A673 (cell line): Measurements from ENCODE around the gene SRSF10. TPM values are rescaled to one million over a fixed set of nuclear protein-coding genes. Genes with fewer than 3 reads are reported as not detected.
"Not testable (repeated sequence)": the region's sequence is repeated elsewhere in the genome, so short reads cannot be mapped to it uniquely, and the experiment has no call there.

ENCODE experiments used
- BruUV-seq: library from RNA; stranded (reverse); fragments of 400-500 nt; replicated peaks from 2 replicates; lab custom pipeline; 2021; lab: Mats Ljungman, UMichigan
- CTCF ChIA-PET: fragments of 300-600 bp; sonication (Branson Sonifier 250); formaldehyde crosslinking; loops from one replicate; lab custom pipeline; 2022; ENCODE audit warnings: antibody characterized with exemption; lab: Charles Lee
- POLR2A ChIA-PET: fragments of 300-600 bp; sonication (Branson Sonifier 250); formaldehyde crosslinking; loops from one replicate; lab custom pipeline; 2022; ENCODE audit warnings: antibody characterized with exemption; ENCODE audit not compliant: low non-redundant PET; lab: Charles Lee
- DNase-seq: peaks from one replicate; pipeline ENCODE4 v3.0.0-alpha.2; 2015; ENCODE audit warnings: low spot score
- H3K27ac ChIP-seq: fragments of 200-600 bp; sonication (generic); 2 replicates; pipeline ENCODE4 v1.5.1; 2016; ENCODE audit warnings: mixed run types, low read depth, mild to moderate bottlenecking, mixed read lengths, antibody characterized with exemption, low read length; ENCODE audit not compliant: poor library complexity, severe bottlenecking
- H3K27me3 ChIP-seq: fragments of 200-600 bp; sonication (generic); replicated peaks from 2 replicates; pipeline ENCODE4 v1.6.1; 2017; ENCODE audit warnings: mixed run types, low read depth, mild to moderate bottlenecking, mixed read lengths, antibody characterized with exemption, low read length; ENCODE audit not compliant: insufficient read depth, poor library complexity
- H3K36me3 ChIP-seq: fragments of 200-600 bp; sonication (generic); 2 replicates; pipeline ENCODE4 v1.6.1; 2016; ENCODE audit warnings: mixed run types, mild to moderate bottlenecking, mixed read lengths, antibody characterized with exemption, low read length; ENCODE audit not compliant: insufficient read depth, poor library complexity, severe bottlenecking
- H3K4me1 ChIP-seq: fragments of 200-600 bp; sonication (generic); 2 replicates; pipeline ENCODE4 v1.6.1; 2017; ENCODE audit warnings: mixed run types, mild to moderate bottlenecking, mixed read lengths, antibody characterized with exemption, low read length; ENCODE audit not compliant: insufficient read depth, poor library complexity, severe bottlenecking
- H3K4me3 ChIP-seq: fragments of 200-600 bp; sonication (generic); 2 replicates; pipeline ENCODE4 v1.5.1; 2016; ENCODE audit warnings: low read depth, mixed run types, mild to moderate bottlenecking, mixed read lengths, low read length; ENCODE audit not compliant: poor library complexity, severe bottlenecking
- H3K9me3 ChIP-seq: fragments of 200-600 bp; sonication (generic); 2 replicates; pipeline ENCODE4 v1.6.1; 2016; ENCODE audit warnings: mixed run types, low read depth, mild to moderate bottlenecking, mixed read lengths, antibody characterized with exemption, low read length; ENCODE audit not compliant: poor library complexity, severe bottlenecking
- CTCF ChIP-seq: fragments of 300-800, 200-600 bp; sonication (generic); conservative IDR thresholded peaks from 2 replicates; pipeline ENCODE4 v1.5.1; 2017; ENCODE audit warnings: low read depth, mild to moderate bottlenecking, antibody characterized with exemption, low read length, moderate library complexity, mixed read lengths
- EZH2 ChIP-seq: fragments of 200-600 bp; sonication (generic); IDR thresholded peaks from 2 replicates; pipeline ENCODE4 v1.6.1; 2017; ENCODE audit warnings: borderline replicate concordance, low read depth, mild to moderate bottlenecking, mixed read lengths, antibody characterized with exemption, low read length; ENCODE audit not compliant: poor library complexity, severe bottlenecking
- intact Hi-C: fragments of 100-400 bp; cut with micrococcal nuclease; formaldehyde crosslinking; loops from one replicate; pipeline ENCODE4 v1.10.0; 2022; ENCODE audit not compliant: unreplicated experiment
- total RNA-seq: library from RNA; stranded (reverse); gene quantifications from 2 replicates; pipeline ENCODE4 v1.2.3, GENCODE V29; 2021

The SRSF10 gene
- total RNA-seq, 1 experiment from 2014 or later, result 218 TPM

GRCh38 chr1:23996700-23997229 lies 16.6 kb upstream of the SRSF10 start:
- Histone ChIP-seq H3K4me1 (no peaks in the 10 kb centered on the region), H3K27ac (no peak overlapping the region), H3K27me3 (no peaks in the 10 kb centered on the region), H3K4me3 (no peak overlapping the region), H3K36me3 (no peaks in the 10 kb centered on the region), H3K9me3 (no peaks in the 10 kb centered on the region)
- ChIA-PET CTCF (interaction anchor here (0.6 kb wide), 1 partner anchor 1524 kb away, joined by 3 read pairs; no protein-coding TSS in a partner anchor), POLR2A (interaction anchor here (0.6 kb wide), 1 partner anchor 427 kb away, joined by 3 read pairs; no protein-coding TSS in a partner anchor)
- no peak for DNase-seq
- TF ChIP-seq CTCF, result no peak
- TF ChIP-seq EZH2, result no peak
- intact Hi-C loops, result no loop called here
- BruUV-seq, result no TSS peak

- CTCF ChIA-PET, result no interaction called here
- no peak for DNase-seq
- Histone ChIP-seq H3K27me3 (no peaks in the 10 kb centered on the region), H3K27ac (no peak overlapping the region), H3K9me3 (no peaks in the 10 kb centered on the region), H3K4me3 (no peak overlapping the region), H3K36me3 (no peaks in the 10 kb centered on the region), H3K4me1 (no peaks in the 10 kb centered on the region)
- BruUV-seq, result no TSS peak
- intact Hi-C loops, result no loop called here
- POLR2A ChIA-PET, result interaction anchor here (0.7 kb wide), 1 partner anchor 75 kb away, joined by 7 read pairs; no protein-coding TSS in a partner anchor
- TF ChIP-seq EZH2, result no peak
- TF ChIP-seq CTCF, result no peak
Observed at GRCh38 chr1:23995431-23995837, 15.3 kb upstream of the SRSF10 start.

- H3K36me3 ChIP-seq, H3K27me3 ChIP-seq, POLR2A ChIA-PET, BruUV-seq, H3K4me1 ChIP-seq, H3K27ac ChIP-seq, H3K4me3 ChIP-seq, intact Hi-C loops, DNase-seq, H3K9me3 ChIP-seq: not testable (repeated sequence)
- CTCF ChIA-PET, result interaction anchor here (0.6 kb wide), 1 partner anchor 1020 kb away, joined by 4 read pairs; no protein-coding TSS in a partner anchor
Observed at GRCh38 chr1:23992011-23992410, 11.9 kb upstream of the SRSF10 start.

GRCh38 chr1:23989263-23989662 lies 9.1 kb upstream of the SRSF10 start:
- H3K27ac ChIP-seq, result no peak overlapping the region
- CTCF ChIA-PET, result no interaction called here
- DNase-seq, result no peak
- H3K9me3 ChIP-seq, result no peaks in the 10 kb centered on the region
- no TSS peak for BruUV-seq
- POLR2A ChIA-PET, result no interaction called here
- intact Hi-C loops, result no loop called here
- H3K4me3 ChIP-seq, result no peak overlapping the region
- H3K36me3 ChIP-seq, result no peaks in the 10 kb centered on the region
- no peaks in the 10 kb centered on the region for H3K27me3 ChIP-seq
- peaks cover 9% of the 10 kb centered on the region for H3K4me1 ChIP-seq
- TF ChIP-seq CTCF (no peak), EZH2 (no peak)

GRCh38 chr1:23987038-23987437 lies 6.9 kb upstream of the SRSF10 start:
- CTCF ChIA-PET, H3K4me3 ChIP-seq, H3K9me3 ChIP-seq, intact Hi-C loops, H3K27me3 ChIP-seq, DNase-seq, H3K27ac ChIP-seq, POLR2A ChIA-PET, BruUV-seq, H3K36me3 ChIP-seq: not testable (repeated sequence)
- peaks cover 10% of the 10 kb centered on the region for H3K4me1 ChIP-seq
